Neural crest cell (in vitro differentiated cells): ENCODE results near the gene FHOD3. TPM values are rescaled to one million over a fixed set of nuclear protein-coding genes. Genes with fewer than 3 reads are reported as not detected.
A peak's percentile ranks its signal among the peaks of the same experiment; 100 is the strongest.

Experiments used
- DNase-seq: peaks from one replicate; pipeline ENCODE4 v3.0.0; 2021; ENCODE audit warnings: low read depth, mixed read lengths, low spot score
- H3K27ac Mint-ChIP-seq: one replicate; pipeline ENCODE4 v1.8.0; 2021; ENCODE audit warnings: mild to moderate bottlenecking, mixed read lengths; ENCODE audit not compliant: unreplicated experiment
- H3K27me3 Mint-ChIP-seq: 2 replicates; pipeline ENCODE4 v1.8.0; 2021; ENCODE audit warnings: low read depth, mild to moderate bottlenecking, mixed read lengths
- H3K36me3 Mint-ChIP-seq: 2 replicates; pipeline ENCODE4 v1.8.0; 2021; ENCODE audit warnings: low read depth, mild to moderate bottlenecking, mixed read lengths
- H3K4me1 Mint-ChIP-seq: 2 replicates; pipeline ENCODE4 v1.8.0; 2021; ENCODE audit warnings: mixed read lengths
- H3K4me3 Mint-ChIP-seq: one replicate; pipeline ENCODE4 v1.8.0; 2021; ENCODE audit warnings: mild to moderate bottlenecking, mixed read lengths
- H3K9me3 Mint-ChIP-seq: 2 replicates; pipeline ENCODE4 v1.8.0; 2021; ENCODE audit warnings: mixed read lengths
- total RNA-seq: library from RNA; stranded (reverse); gene quantifications from 2 replicates; pipeline ENCODE4 v1.2.1, GENCODE V29; 2021
- TF ChIP-seq, protein P1 (sequence below): fragments of 200-600 bp; sonication (generic); conservative IDR thresholded peaks from 2 replicates; pipeline ENCODE4 v1.5.0; 2021; ENCODE audit warnings: antibody characterized with exemption, mild to moderate bottlenecking

The FHOD3 gene
- total RNA-seq, 1 donor from 2014 or later = 28.6 TPM

DNA sequence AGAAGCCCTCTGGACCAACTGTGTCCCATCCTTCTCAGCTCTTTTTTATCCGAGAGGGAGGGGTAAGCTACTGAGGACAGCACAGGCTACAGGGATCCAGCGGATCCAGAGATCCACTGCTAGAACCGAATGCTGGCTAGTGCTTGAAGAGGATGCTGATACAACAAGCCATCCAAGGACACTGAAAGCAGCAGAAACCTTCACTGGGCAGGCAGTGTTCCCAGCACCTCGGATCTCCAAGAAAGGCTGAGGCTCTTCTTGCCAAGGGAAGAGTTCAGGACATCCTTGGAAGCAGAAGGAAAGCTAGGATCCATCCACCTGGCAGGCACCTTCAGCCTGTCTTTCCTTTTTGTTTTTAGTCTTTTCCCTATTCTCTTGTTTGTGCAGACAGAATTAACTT lies 13.2 kb upstream of the FHOD3 start:
- Mint-ChIP-seq H3K36me3 (no peaks in the 10 kb centered on the region), H3K4me1 (no peaks in the 10 kb centered on the region), H3K9me3 (peaks cover 4% of the 10 kb centered on the region), H3K4me3 (no peak overlapping the region), H3K27me3 (peaks cover 14% of the 10 kb centered on the region), H3K27ac (no peak overlapping the region)
- TF ChIP-seq, protein P1, sequence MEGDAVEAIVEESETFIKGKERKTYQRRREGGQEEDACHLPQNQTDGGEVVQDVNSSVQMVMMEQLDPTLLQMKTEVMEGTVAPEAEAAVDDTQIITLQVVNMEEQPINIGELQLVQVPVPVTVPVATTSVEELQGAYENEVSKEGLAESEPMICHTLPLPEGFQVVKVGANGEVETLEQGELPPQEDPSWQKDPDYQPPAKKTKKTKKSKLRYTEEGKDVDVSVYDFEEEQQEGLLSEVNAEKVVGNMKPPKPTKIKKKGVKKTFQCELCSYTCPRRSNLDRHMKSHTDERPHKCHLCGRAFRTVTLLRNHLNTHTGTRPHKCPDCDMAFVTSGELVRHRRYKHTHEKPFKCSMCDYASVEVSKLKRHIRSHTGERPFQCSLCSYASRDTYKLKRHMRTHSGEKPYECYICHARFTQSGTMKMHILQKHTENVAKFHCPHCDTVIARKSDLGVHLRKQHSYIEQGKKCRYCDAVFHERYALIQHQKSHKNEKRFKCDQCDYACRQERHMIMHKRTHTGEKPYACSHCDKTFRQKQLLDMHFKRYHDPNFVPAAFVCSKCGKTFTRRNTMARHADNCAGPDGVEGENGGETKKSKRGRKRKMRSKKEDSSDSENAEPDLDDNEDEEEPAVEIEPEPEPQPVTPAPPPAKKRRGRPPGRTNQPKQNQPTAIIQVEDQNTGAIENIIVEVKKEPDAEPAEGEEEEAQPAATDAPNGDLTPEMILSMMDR = no peak
- no peak for DNase-seq

DNA sequence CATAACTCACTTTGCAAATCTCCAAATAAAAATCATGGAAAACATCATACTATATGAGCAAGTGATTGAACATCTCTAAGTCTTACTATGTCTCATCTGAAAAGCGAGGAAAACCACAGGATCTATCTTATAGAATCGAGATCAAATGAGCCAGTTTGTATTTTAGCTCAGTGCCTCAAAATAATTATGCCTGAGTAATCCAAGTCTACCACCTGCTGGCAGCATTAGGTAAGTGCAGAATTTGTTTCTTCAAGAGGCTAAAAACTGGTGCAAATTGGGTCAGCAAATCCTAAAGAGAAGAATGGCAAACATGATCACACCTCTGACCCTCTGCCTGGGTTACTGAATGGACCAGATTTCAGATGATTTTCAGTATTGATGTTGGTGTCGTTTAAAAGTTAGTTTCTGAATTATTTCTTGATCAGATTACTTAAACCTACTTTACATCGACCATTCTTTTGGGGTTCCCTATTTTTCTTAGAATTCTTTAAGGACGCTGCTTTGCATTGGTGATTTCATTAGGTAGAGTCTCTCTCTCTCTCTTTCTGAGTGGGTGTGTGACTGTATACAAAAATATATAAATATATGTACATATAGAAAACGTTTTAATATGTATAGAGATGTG lies 12.7 kb upstream of the FHOD3 start:
- Mint-ChIP-seq H3K36me3 (no peaks in the 10 kb centered on the region), H3K4me1 (no peaks in the 10 kb centered on the region), H3K27me3 (peaks cover 9% of the 10 kb centered on the region), H3K9me3 (peaks cover 4% of the 10 kb centered on the region), H3K4me3 (no peak overlapping the region), H3K27ac (no peak overlapping the region)
- TF ChIP-seq, protein P1 = peak; percentile 90
- peak; percentile 45 for DNase-seq

GRCh38 chr18:36287653-36288052 lies 9.9 kb upstream of the FHOD3 start:
- H3K9me3 Mint-ChIP-seq = peaks cover 6% of the 10 kb centered on the region
- no peaks in the 10 kb centered on the region for H3K4me1 Mint-ChIP-seq
- no peak overlapping the region for H3K4me3 Mint-ChIP-seq
- no peak for DNase-seq
- TF ChIP-seq, protein P1 = no peak
- H3K27me3 Mint-ChIP-seq = no peaks in the 10 kb centered on the region
- no peak overlapping the region for H3K27ac Mint-ChIP-seq
- no peaks in the 10 kb centered on the region for H3K36me3 Mint-ChIP-seq

- peaks cover 6% of the 10 kb centered on the region for H3K9me3 Mint-ChIP-seq
- no peaks in the 10 kb centered on the region for H3K36me3 Mint-ChIP-seq
- H3K27ac Mint-ChIP-seq = no peak overlapping the region
- TF ChIP-seq, protein P1 = no peak
- H3K4me1 Mint-ChIP-seq = no peaks in the 10 kb centered on the region
- DNase-seq = no peak
- no peak overlapping the region for H3K4me3 Mint-ChIP-seq
- H3K27me3 Mint-ChIP-seq = no peaks in the 10 kb centered on the region
Measured at GRCh38 chr18:36288689-36289088, 8.8 kb upstream of the FHOD3 start.

DNA sequence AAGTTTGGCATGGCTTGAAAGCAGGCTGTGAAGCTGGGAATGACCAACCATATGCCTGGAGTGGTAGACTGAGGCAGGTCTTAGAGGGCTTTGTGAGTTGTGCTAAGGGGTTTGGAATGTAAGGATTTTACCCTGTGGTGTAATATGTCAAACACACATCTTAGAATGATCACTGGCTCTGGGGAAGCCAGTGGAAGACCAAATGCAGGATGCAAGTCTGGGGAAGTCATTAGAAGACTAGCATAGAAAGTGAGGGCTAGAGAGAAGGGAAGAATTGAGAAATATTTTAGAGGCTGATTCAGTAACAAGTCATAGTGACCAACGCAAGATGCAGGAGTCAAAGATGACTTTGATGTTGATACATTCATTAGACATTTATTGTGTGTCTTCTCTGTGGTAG lies 3.5 kb upstream of the FHOD3 start:
- Mint-ChIP-seq H3K27ac (no peak overlapping the region), H3K4me3 (no peak overlapping the region), H3K36me3 (no peaks in the 10 kb centered on the region), H3K4me1 (peaks cover 4% of the 10 kb centered on the region), H3K9me3 (peaks cover 2% of the 10 kb centered on the region), H3K27me3 (no peaks in the 10 kb centered on the region)
- no peak for DNase-seq
- TF ChIP-seq, protein P1 = no peak

- H3K9me3 Mint-ChIP-seq = peaks cover 2% of the 10 kb centered on the region
Measured at GRCh38 chr18:36295214-36295613, 2.3 kb upstream of the FHOD3 start.

More at GRCh38 chr18:36295214-36295613, 2.3 kb upstream of the FHOD3 start:
- Mint-ChIP-seq H3K27me3 (no peaks in the 10 kb centered on the region), H3K4me1 (peaks cover 14% of the 10 kb centered on the region), H3K4me3 (no peak overlapping the region), H3K27ac (no peak overlapping the region), H3K36me3 (no peaks in the 10 kb centered on the region)
- no peak for DNase-seq
- TF ChIP-seq, protein P1 = no peak
